DOHH2 (cell line): Measurements from ENCODE around the gene ALDH1L2.

Source experiments
- H3F3A ChIP-seq: fragments of 200-600 bp; sonication (generic), shearing (Covaris generic); 2 replicates; pipeline ENCODE4 v1.6.0; 2016; ENCODE audit warnings: antibody characterized with exemption, mild to moderate bottlenecking; ENCODE audit not compliant: control insufficient read depth, insufficient read depth
- H3K27ac ChIP-seq: fragments of 200-600 bp; sonication (generic); 2 replicates; pipeline ENCODE4 v1.5.1; 2014; ENCODE audit warnings: low read depth, mild to moderate bottlenecking, low read length, moderate library complexity
- H3K27me3 ChIP-seq: fragments of 200-600 bp; sonication (generic); 2 replicates; pipeline ENCODE4 v1.6.1; 2014; ENCODE audit warnings: mild to moderate bottlenecking, low read length, mixed read lengths; ENCODE audit not compliant: control insufficient read depth
- H3K36me3 ChIP-seq: fragments of 200-600 bp; sonication (generic); 2 replicates; pipeline ENCODE4 v1.6.1; 2014; ENCODE audit warnings: mild to moderate bottlenecking, low read length, moderate library complexity, mixed read lengths; ENCODE audit not compliant: control insufficient read depth
- H3K4me1 ChIP-seq: fragments of 200-600 bp; sonication (generic); 2 replicates; pipeline ENCODE4 v1.6.1; 2014; ENCODE audit warnings: mild to moderate bottlenecking, low read length, mixed read lengths; ENCODE audit not compliant: control insufficient read depth
- H3K4me2 ChIP-seq: fragments of 200-600 bp; sonication (generic); 2 replicates; pipeline ENCODE4 v1.6.0; 2014; ENCODE audit warnings: mild to moderate bottlenecking, low read length, moderate library complexity
- H3K4me3 ChIP-seq: fragments of 200-600 bp; sonication (generic); 2 replicates; pipeline ENCODE4 v1.5.1; 2014; ENCODE audit warnings: mild to moderate bottlenecking, low read length, mixed read lengths
- H3K79me2 ChIP-seq: fragments of 200-600 bp; sonication (generic); 2 replicates; pipeline ENCODE4 v1.6.1; 2014; ENCODE audit warnings: mild to moderate bottlenecking, low read length, mixed read lengths; ENCODE audit not compliant: control insufficient read depth
- H3K9me2 ChIP-seq: fragments of 200-600 bp; sonication (generic); replicated peaks from 2 replicates; pipeline ENCODE4 v1.6.1; 2014; ENCODE audit warnings: mild to moderate bottlenecking, low read length, mixed read lengths; ENCODE audit not compliant: control insufficient read depth
- H3K9me3 ChIP-seq: fragments of 200-600 bp; sonication (generic); 2 replicates; pipeline ENCODE4 v1.6.1; 2014; ENCODE audit warnings: antibody characterized with exemption, low read length, mixed read lengths; ENCODE audit not compliant: control insufficient read depth, insufficient read depth
- H4K20me1 ChIP-seq: fragments of 200-600 bp; sonication (generic); 2 replicates; pipeline ENCODE4 v1.6.0; 2014; ENCODE audit warnings: low read depth, mild to moderate bottlenecking, antibody characterized with exemption, low read length, moderate library complexity; ENCODE audit not compliant: control insufficient read depth, insufficient read depth
- EZH2phosphoT487 ChIP-seq: fragments of 200-600 bp; sonication (generic); IDR thresholded peaks from 2 replicates; pipeline ENCODE4 v1.6.1; 2017; ENCODE audit warnings: borderline replicate concordance, mild to moderate bottlenecking, antibody characterized with exemption, low read length, moderate library complexity, mixed read lengths
- TF ChIP-seq, protein P1 (sequence below): fragments of 200-600 bp; sonication (generic); IDR thresholded peaks from one replicate; pipeline ENCODE4 v1.5.1; 2014; ENCODE audit warnings: antibody characterized with exemption, mild to moderate bottlenecking, low read depth, low read length; ENCODE audit not compliant: poor library complexity, severe bottlenecking

The ALDH1L2 gene

DNA sequence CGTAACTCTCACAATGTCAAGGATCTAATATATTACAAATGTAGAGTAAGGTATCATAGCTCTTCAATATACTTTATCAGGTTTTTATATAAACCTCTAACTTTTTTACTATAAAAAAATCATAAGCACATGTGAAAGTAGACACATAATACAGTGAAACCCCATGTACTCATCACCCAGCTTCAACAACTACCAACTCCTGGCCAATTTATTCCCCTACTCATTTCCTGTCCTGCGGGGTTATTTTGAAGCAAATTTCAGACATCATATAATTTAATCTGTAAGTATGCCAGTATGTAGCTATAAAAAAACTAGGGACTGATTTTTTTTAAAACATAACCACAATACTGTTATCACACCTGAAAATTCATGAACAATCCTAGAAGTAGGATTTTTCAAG is 50.4 kb downstream of the ALDH1L2 start:
- no peaks in the 10 kb centered on the region for H3K36me3 ChIP-seq
- no peak for TF ChIP-seq EZH2phosphoT487
- TF ChIP-seq, protein P1, sequence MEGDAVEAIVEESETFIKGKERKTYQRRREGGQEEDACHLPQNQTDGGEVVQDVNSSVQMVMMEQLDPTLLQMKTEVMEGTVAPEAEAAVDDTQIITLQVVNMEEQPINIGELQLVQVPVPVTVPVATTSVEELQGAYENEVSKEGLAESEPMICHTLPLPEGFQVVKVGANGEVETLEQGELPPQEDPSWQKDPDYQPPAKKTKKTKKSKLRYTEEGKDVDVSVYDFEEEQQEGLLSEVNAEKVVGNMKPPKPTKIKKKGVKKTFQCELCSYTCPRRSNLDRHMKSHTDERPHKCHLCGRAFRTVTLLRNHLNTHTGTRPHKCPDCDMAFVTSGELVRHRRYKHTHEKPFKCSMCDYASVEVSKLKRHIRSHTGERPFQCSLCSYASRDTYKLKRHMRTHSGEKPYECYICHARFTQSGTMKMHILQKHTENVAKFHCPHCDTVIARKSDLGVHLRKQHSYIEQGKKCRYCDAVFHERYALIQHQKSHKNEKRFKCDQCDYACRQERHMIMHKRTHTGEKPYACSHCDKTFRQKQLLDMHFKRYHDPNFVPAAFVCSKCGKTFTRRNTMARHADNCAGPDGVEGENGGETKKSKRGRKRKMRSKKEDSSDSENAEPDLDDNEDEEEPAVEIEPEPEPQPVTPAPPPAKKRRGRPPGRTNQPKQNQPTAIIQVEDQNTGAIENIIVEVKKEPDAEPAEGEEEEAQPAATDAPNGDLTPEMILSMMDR, result no peak

DNA sequence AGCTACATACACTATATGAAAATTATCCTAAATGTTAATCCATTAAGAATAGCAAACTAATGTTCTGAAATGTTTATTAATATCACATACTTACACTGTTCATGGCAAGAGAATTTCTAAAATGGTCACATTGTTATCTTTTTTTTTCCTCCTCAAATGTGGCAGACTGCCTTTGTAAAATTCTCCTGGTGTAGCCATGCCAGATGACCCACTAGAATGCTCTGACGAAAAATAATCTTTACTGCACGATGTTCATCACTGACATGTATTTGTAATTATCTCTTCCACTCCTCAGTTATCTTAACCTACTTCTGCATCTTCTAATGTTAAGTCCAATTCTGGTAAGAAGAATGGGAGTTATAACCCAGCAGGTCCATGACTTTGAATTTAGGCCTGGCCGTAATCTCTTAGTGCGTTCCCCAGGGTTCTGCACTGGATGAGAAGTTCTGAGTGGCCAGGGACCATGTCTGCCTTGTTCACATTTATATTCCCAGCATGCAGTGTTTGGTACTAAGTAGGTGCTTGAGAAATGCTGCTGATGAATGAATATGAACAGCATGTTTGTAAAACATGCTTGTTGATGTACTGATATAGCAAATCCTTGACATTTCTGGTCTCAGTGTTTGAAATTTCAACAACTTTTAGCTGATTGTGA is 51.4 kb downstream of the ALDH1L2 start:
- Histone ChIP-seq H3K36me3 (no peaks in the 10 kb centered on the region), H3F3A (no peaks in the 10 kb centered on the region), H4K20me1 (no peaks in the 10 kb centered on the region), H3K79me2 (no peaks in the 10 kb centered on the region), H3K4me2 (no peak overlapping the region), H3K9me3 (no peaks in the 10 kb centered on the region), H3K4me1 (peaks cover 10% of the 10 kb centered on the region), H3K9me2 (no peaks in the 10 kb centered on the region), H3K27ac (no peak overlapping the region), H3K27me3 (no peaks in the 10 kb centered on the region), H3K4me3 (no peak overlapping the region)
- TF ChIP-seq, protein P1, result no peak
- TF ChIP-seq EZH2phosphoT487, result no peak

More for the DNA sequence above, 50.4 kb downstream of the ALDH1L2 start:
- Histone ChIP-seq H3K4me2 (no peak overlapping the region), H4K20me1 (no peaks in the 10 kb centered on the region), H3K9me3 (no peaks in the 10 kb centered on the region), H3K9me2 (no peaks in the 10 kb centered on the region), H3F3A (no peaks in the 10 kb centered on the region), H3K79me2 (no peaks in the 10 kb centered on the region), H3K4me1 (peaks cover 10% of the 10 kb centered on the region), H3K27me3 (no peaks in the 10 kb centered on the region), H3K4me3 (no peak overlapping the region), H3K27ac (no peak overlapping the region)

DNA sequence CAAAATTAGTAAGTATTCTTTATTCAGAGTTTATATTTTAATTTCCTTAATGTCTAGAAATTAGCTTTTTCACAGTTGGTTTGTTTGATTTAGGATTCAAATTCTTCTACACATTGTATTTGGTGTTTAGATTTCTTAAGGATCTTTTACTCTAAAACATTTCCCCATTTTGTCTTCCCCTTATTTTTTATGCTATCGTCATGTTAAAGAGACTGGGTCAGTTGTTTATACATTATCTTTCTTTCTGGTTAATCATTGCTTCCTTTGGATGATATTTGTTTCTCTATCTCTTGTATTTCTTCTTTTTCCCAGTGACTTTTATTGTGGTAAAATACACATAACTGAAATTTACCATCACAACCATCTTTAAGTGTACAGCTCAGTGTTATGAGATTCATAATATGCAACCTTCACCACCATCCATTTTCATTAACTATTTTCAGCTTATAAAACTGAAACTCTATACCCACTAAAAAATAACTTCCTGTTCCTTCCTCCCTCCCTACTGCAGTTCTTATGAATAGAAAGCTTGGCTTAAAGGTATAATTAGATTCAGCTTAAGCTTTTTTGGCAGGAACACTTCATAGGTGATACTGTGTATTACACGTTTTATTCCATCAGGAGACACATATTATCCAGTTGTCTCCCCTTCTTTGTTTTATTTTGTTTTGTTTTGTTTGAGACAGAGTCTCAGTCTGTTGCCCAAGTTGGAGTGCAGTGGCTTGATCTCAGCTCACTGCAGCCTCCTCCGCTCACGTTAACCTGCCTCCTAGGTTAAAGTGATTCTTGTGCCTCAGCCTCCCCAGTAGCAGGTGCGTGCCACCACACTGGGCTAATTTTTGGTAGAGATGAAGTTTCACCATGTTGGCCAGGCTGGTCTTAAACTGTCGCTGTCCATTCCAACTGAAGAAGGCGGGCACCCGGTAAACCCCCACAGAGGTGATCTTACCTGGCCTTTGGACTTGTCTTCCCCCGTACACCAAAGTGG is 53.1 kb downstream of the ALDH1L2 start:
- no peaks in the 10 kb centered on the region for H3F3A ChIP-seq
- TF ChIP-seq EZH2phosphoT487, result no peak
- TF ChIP-seq, protein P1, result no peak
- no peaks in the 10 kb centered on the region for H4K20me1 ChIP-seq
- peaks cover 10% of the 10 kb centered on the region for H3K4me1 ChIP-seq
- no peak overlapping the region for H3K27ac ChIP-seq
- H3K9me3 ChIP-seq, result no peaks in the 10 kb centered on the region
- H3K4me2 ChIP-seq, result 0 out of 2 replicates have a peak overlapping the region, but pooled peaks have one; percentile 1
- no peaks in the 10 kb centered on the region for H3K36me3 ChIP-seq
- no peaks in the 10 kb centered on the region for H3K27me3 ChIP-seq
- no peaks in the 10 kb centered on the region for H3K9me2 ChIP-seq
- no peak overlapping the region for H3K4me3 ChIP-seq
- H3K79me2 ChIP-seq, result no peaks in the 10 kb centered on the region
